GM12878 (cell line): ENCODE data around the gene LRRC66. TPM values are rescaled to one million over a fixed set of nuclear protein-coding genes. Genes with fewer than 3 reads are reported as not detected.

ENCODE experiments used
- ATAC-seq: fragments of 200-7000 bp; cut with Tn5 transposase; 3 replicates; pipeline ENCODE4 v1.9.1; 2020; ENCODE audit warnings: mild to moderate bottlenecking, moderate library complexity
- BruUV-seq: library from RNA; stranded (reverse); fragments of 400-500 nt; replicated peaks from 2 replicates; lab custom pipeline; 2021; lab: Mats Ljungman, UMichigan
- CTCF ChIA-PET: fragments of 300-600 bp; sonication (Branson Sonifier 250); formaldehyde crosslinking; extraction: SDS; loops from one replicate; lab custom pipeline; 2021; ENCODE audit warnings: inconsistent platforms; lab: Yijun Ruan, JAX
- POLR2A ChIA-PET: fragments of 350-600 bp; formaldehyde crosslinking; extraction: SDS; loops from one replicate; lab custom pipeline; 2021; ENCODE audit warnings: inconsistent platforms; lab: Charles Lee
- RAD21 ChIA-PET: fragments of 300-600 bp; sonication (Branson Sonifier 250); formaldehyde crosslinking; loops from one replicate; lab custom pipeline; 2023; ENCODE audit warnings: antibody characterized with exemption; ENCODE audit not compliant: unreplicated experiment; lab: Charles Lee
- SMC1A ChIA-PET: fragments of 300-600 bp; sonication (Branson Sonifier 250); formaldehyde crosslinking; loops from one replicate; lab custom pipeline; 2023; ENCODE audit not compliant: unreplicated experiment, uncharacterized antibody; lab: Charles Lee
- DNase-seq: peaks from one replicate; pipeline ENCODE4 v3.0.0-alpha.2; 2011; ENCODE audit warnings: low read depth, low spot score
- FAIRE-seq: peaks from 3 replicates; lab custom pipeline; 2011; peaks lifted over from hg19 to GRCh38; lab: Jason Lieb, UNC
- H2AFZ ChIP-seq: 2 replicates; pipeline ENCODE4 v1.6.0; 2011; ENCODE audit warnings: low read depth, low read length, control low read depth; ENCODE audit not compliant: control insufficient read depth
- H3K27ac ChIP-seq: 2 replicates; pipeline ENCODE4 v1.5.1; 2011; ENCODE audit warnings: control low read depth; ENCODE audit not compliant: control insufficient read depth, insufficient read depth
- H3K27me3 ChIP-seq, 2 experiments: replicated peaks in 1 of 2; 2 replicates each; pipeline versions ENCODE4 v1.6.0 to v1.6.1; 2011; ENCODE audit warnings: low read length in 1 of 2; ENCODE audit not compliant: control insufficient read depth in 2 of 2, insufficient read depth in 2 of 2
- H3K36me3 ChIP-seq, 2 experiments: 2 replicates each; pipeline ENCODE4 v1.5.1; 2011; ENCODE audit warnings: low read length in 1 of 2; ENCODE audit not compliant: control insufficient read depth in 2 of 2, insufficient read depth in 2 of 2
- H3K4me1 ChIP-seq: 2 replicates; pipeline ENCODE4 v1.6.1; 2011; ENCODE audit warnings: mild to moderate bottlenecking, low read length, moderate library complexity, mixed read lengths; ENCODE audit not compliant: control insufficient read depth, insufficient read depth
- H3K4me2 ChIP-seq: 2 replicates; pipeline ENCODE4 v1.6.0; 2011; ENCODE audit warnings: control low read depth; ENCODE audit not compliant: control insufficient read depth, insufficient read depth
- H3K4me3 ChIP-seq: fragments of 200-600 bp; sonication (generic); 2 replicates; pipeline ENCODE4 v1.5.1; 2016
- H3K79me2 ChIP-seq: 2 replicates; pipeline ENCODE4 v1.6.0; 2011; ENCODE audit warnings: low read length; ENCODE audit not compliant: control insufficient read depth, insufficient read depth
- H3K9ac ChIP-seq: 2 replicates; pipeline ENCODE4 v1.8.0; 2011; ENCODE audit warnings: low read length, control low read depth, mixed read lengths; ENCODE audit not compliant: control insufficient read depth, insufficient read depth
- H3K9me3 ChIP-seq: replicated peaks from 3 replicates; pipeline ENCODE4 v1.5.1; 2011; ENCODE audit warnings: mild to moderate bottlenecking, low read length; ENCODE audit not compliant: control insufficient read depth, insufficient read depth
- H4K20me1 ChIP-seq: 2 replicates; pipeline ENCODE4 v1.6.0; 2011; ENCODE audit not compliant: control insufficient read depth, insufficient read depth
- ATF3 ChIP-seq: IDR thresholded peaks from 2 replicates; pipeline ENCODE4 v1.6.1; 2011; ENCODE audit warnings: low read depth, mild to moderate bottlenecking, low read length, moderate library complexity, borderline replicate concordance; ENCODE audit errors: extremely low read depth
- BACH1 ChIP-seq: fragments of 450-650 bp; IDR thresholded peaks from 2 replicates; pipeline ENCODE4 v1.6.1; 2017; ENCODE audit warnings: mild to moderate bottlenecking, borderline replicate concordance
- BCL11A ChIP-seq: IDR thresholded peaks from 2 replicates; pipeline ENCODE4 v1.6.1; 2011; ENCODE audit warnings: low read depth, low read length
- MEF2B ChIP-seq: fragments of 450-650 bp; IDR thresholded peaks from 2 replicates; pipeline ENCODE4 v1.6.1; 2018; ENCODE audit warnings: mild to moderate bottlenecking, moderate library complexity; ENCODE audit not compliant: partially characterized antibody, poor library complexity, severe bottlenecking
- MLLT1 ChIP-seq: fragments of 450-650 bp; IDR thresholded peaks from 2 replicates; pipeline ENCODE4 v1.6.1; 2016; ENCODE audit warnings: mild to moderate bottlenecking
- NFIC ChIP-seq: IDR thresholded peaks from 2 replicates; pipeline ENCODE4 v1.6.1; 2012; ENCODE audit warnings: low read depth, mild to moderate bottlenecking, inconsistent platforms, low read length, moderate library complexity
- NRF1 ChIP-seq: conservative IDR thresholded peaks from 2 replicates; pipeline ENCODE4 v1.6.1; 2011; ENCODE audit warnings: mild to moderate bottlenecking, low read depth, low read length, improper control_type of control experiment
- PAX8 ChIP-seq: fragments of 450-650 bp; IDR thresholded peaks from 2 replicates; pipeline ENCODE4 v1.6.1; 2017; ENCODE audit warnings: mild to moderate bottlenecking, moderate library complexity
- POLR2A ChIP-seq: IDR thresholded peaks from 2 replicates; pipeline ENCODE4 v1.6.1; 2011; ENCODE audit warnings: low read depth, mild to moderate bottlenecking, low read length
- USF2 ChIP-seq: IDR thresholded peaks from 2 replicates; pipeline ENCODE4 v1.6.1; 2011; ENCODE audit warnings: low read depth, low read length, improper control_type of control experiment, borderline replicate concordance
- WGBS: methylation state at CpG from one replicate; pipeline ENCODE4 v1.1.6; 2016; ENCODE audit warnings: low lambda C conversion rate; ENCODE audit not compliant: insufficient replicate concordance, insufficient coverage; ENCODE audit errors: missing lambda C conversion rate; 5-methylcytosine and 5-hydroxymethylcytosine counted together
- in situ Hi-C: fragments of 300-500 bp; cut with MboI; formaldehyde crosslinking; loops from 9 replicates; pipeline ENCODE4 v1.14.3; 2018; ENCODE audit warnings: mixed read lengths
- intact Hi-C: fragments of 100-400 bp; cut with micrococcal nuclease; formaldehyde crosslinking; loops from one replicate; pipeline ENCODE4 v1.14.2; 2022; ENCODE audit not compliant: unreplicated experiment
- polyA plus RNA-seq, 11 experiments: library from polyadenylated mRNA; depleted of rRNA in 4 of 11; unstranded in 6 of 11; stranded (reverse) in 5 of 11; fragments of >200 nt; fragmentation: Nextera tagmentation in 4 of 11; fragmentation: Illumina TruSeq in 1 of 11; extraction: Ambion mirVana in 4 of 11; extraction: Trizol in 1 of 11; gene quantifications; 1 replicate in 1 of 11; 2 replicates in 10 of 11; pipeline versions ENCODE4 v1.2.1 to v1.2.3, GENCODE V29; 2011 to 2016; ENCODE audit warnings: inconsistent platforms in 2 of 11, missing spikeins in 2 of 11, low read depth in 1 of 11
- total RNA-seq, 4 experiments: library from RNA; depleted of rRNA in 3 of 4; stranded (reverse); fragments of >200 nt in 3 of 4; fragmentation: Illumina TruSeq in 1 of 4; extraction: Trizol in 1 of 4; gene quantifications; 2 replicates each; pipeline versions ENCODE4 v1.2.1 to v1.2.3, GENCODE V29; 2013 to 2021

The LRRC66 gene
- total and polyA plus RNA-seq, 10 of the 15 experiments (the other 5 are each of a cell fraction or from before 2014, with no cell fraction given): 0.02 to 0.18 (median 0.09) TPM; not detected in 2

DNA sequence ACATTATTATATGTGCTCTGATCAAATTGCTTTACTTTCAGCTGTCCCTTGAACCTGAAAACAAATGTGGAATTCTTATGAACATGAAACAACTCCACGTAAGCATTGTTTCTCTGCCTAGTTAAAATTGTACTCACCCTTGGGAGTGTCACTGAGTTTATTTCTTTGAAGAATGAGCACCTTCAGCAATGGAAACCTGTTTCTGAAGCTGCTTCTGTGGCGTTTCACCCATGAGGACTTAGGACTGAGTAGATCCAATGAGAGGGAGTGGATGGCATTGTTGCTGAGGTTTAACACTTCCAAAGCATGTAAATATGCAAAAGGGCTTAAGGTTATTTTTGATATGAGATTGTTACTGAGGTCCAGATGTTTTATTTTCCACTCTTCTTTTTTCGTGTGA, 3.2 kb downstream of the LRRC66 start:
- ChIA-PET SMC1A (interaction anchor here (1.1 kb wide), 1 partner anchor 105 kb away, joined by 3 read pairs; no protein-coding TSS in a partner anchor), POLR2A (no interaction called here), RAD21 (no interaction called here), CTCF (no interaction called here)
- Histone ChIP-seq H3K4me1 (no peaks in the 10 kb centered on the region), H3K4me2 (no peak overlapping the region), H3K9ac (no peak overlapping the region), H4K20me1 (no peaks in the 10 kb centered on the region), H3K36me3 (no peaks in the 10 kb centered on the region), H3K4me3 (no peak overlapping the region), H2AFZ (no peak overlapping the region), H3K79me2 (no peaks in the 10 kb centered on the region), H3K27ac (no peak overlapping the region), H3K9me3 (no peaks in the 10 kb centered on the region), H3K27me3 (no peaks in the 10 kb centered on the region)
- FAIRE-seq (no peak), DNase-seq (no peak), ATAC-seq (no peak)
- intact Hi-C loops: no loop called here
- 75% methylated on average over 3 of the region's 3 CpGs for WGBS
- BruUV-seq: no TSS peak
- TF ChIP-seq NFIC (no peak), NRF1 (no peak), POLR2A (no peak), BCL11A (no peak), BACH1 (no peak), ATF3 (no peak), USF2 (no peak), PAX8 (no peak), MEF2B (no peak), MLLT1 (no peak)
- in situ Hi-C loops: no loop called here
